ENCODE results near the gene ACSS3. TPM values are rescaled to one million over a fixed set of nuclear protein-coding genes. Genes with fewer than 3 reads are reported as not detected.

ACSS3 gene
- total RNA-seq, 2 experiments from 2014 or later = not detected

DNA sequence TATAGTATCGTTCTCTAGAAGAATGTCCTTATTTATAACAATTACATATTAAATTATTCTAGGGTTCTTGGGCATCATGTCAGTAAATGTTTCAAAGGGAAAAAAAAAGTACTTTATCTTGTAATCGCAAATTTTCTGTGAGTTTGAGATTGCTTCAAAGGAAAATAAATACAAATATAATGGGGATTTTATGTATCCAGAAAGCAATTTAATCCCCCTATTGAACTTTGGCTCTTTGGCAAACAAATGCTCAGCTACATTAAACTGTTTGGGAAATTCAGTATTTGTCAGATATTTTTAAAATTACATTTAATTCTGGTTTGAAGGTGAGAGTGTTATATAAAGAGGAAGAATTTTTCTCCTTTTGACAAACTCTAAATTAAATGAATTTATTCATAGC is 8.0 kb downstream of the ACSS3 start:
- Mint-ChIP-seq H3K27me3 (no peaks in the 10 kb centered on the region), H3K36me3 (ENCODE audit: low read depth) (no peaks in the 10 kb centered on the region), H3K4me3 (no peak overlapping the region), H3K27ac (no peak overlapping the region), H3K9me3 (peaks cover 3% of the 10 kb centered on the region), H3K4me1 (ENCODE audit: low read depth) (no peaks in the 10 kb centered on the region)
- TF ChIP-seq, protein P1, sequence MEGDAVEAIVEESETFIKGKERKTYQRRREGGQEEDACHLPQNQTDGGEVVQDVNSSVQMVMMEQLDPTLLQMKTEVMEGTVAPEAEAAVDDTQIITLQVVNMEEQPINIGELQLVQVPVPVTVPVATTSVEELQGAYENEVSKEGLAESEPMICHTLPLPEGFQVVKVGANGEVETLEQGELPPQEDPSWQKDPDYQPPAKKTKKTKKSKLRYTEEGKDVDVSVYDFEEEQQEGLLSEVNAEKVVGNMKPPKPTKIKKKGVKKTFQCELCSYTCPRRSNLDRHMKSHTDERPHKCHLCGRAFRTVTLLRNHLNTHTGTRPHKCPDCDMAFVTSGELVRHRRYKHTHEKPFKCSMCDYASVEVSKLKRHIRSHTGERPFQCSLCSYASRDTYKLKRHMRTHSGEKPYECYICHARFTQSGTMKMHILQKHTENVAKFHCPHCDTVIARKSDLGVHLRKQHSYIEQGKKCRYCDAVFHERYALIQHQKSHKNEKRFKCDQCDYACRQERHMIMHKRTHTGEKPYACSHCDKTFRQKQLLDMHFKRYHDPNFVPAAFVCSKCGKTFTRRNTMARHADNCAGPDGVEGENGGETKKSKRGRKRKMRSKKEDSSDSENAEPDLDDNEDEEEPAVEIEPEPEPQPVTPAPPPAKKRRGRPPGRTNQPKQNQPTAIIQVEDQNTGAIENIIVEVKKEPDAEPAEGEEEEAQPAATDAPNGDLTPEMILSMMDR (IDR thresholded peaks at IDR 0.05) = no peak
- DNase-seq (no peak), ATAC-seq (no peak)
- POLR2A ChIA-PET = no interaction called here
- intact Hi-C loops (cut with micrococcal nuclease) = no loop called here
- CTCF ChIA-PET = no interaction called here

- intact Hi-C loops (cut with micrococcal nuclease) = no loop called here
- H3K27me3 Mint-ChIP-seq = no peaks in the 10 kb centered on the region
- CTCF ChIA-PET = no interaction called here
- H3K4me1 Mint-ChIP-seq (ENCODE audit: low read depth) = no peaks in the 10 kb centered on the region
- POLR2A ChIA-PET = no interaction called here
- TF ChIP-seq, protein P1 (IDR thresholded peaks at IDR 0.05) = no peak
- peaks cover 3% of the 10 kb centered on the region for H3K9me3 Mint-ChIP-seq
- no peak overlapping the region for H3K27ac Mint-ChIP-seq
- DNase-seq = no peak
- ATAC-seq = no peak
- H3K4me3 Mint-ChIP-seq = no peak overlapping the region
- no peaks in the 10 kb centered on the region for H3K36me3 Mint-ChIP-seq (ENCODE audit: low read depth)
Measured at GRCh38 chr12:81086342-81086741, 8.5 kb downstream of the ACSS3 start.

DNA sequence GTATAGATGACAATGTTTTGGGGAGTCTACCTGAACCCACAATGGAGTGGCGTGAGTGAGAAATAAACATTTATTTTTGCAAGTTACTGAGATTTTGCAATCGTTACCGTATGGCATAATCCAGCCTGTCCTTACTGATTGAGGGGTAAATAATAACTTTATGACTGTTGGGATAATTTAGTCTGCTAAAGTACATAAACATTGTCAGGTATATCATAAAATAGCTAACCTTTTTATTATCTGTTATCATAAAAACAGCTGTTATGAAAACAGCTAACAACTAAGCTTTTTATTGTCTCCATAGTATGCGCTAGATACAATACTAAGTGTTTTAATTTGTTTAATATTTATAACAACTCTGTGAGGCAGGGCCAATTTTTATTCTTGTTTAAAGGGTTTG is 10.3 kb downstream of the ACSS3 start:
- Mint-ChIP-seq H3K36me3 (ENCODE audit: low read depth) (no peaks in the 10 kb centered on the region), H3K9me3 (no peaks in the 10 kb centered on the region), H3K4me1 (ENCODE audit: low read depth) (no peaks in the 10 kb centered on the region), H3K27ac (no peak overlapping the region), H3K27me3 (no peaks in the 10 kb centered on the region), H3K4me3 (no peak overlapping the region)
- DNase-seq (no peak), ATAC-seq (no peak)
- TF ChIP-seq, protein P1 (IDR thresholded peaks at IDR 0.05) = no peak
- ChIA-PET POLR2A (no interaction called here), CTCF (no interaction called here)
- intact Hi-C loops (cut with micrococcal nuclease) = no loop called here

- ATAC-seq (no peak), DNase-seq (no peak)
- no peaks in the 10 kb centered on the region for H3K9me3 Mint-ChIP-seq
- H3K27ac Mint-ChIP-seq = no peak overlapping the region
- CTCF ChIA-PET = no interaction called here
- POLR2A ChIA-PET = no interaction called here
- H3K4me3 Mint-ChIP-seq = no peak overlapping the region
- no peaks in the 10 kb centered on the region for H3K4me1 Mint-ChIP-seq (ENCODE audit: low read depth)
- intact Hi-C loops (cut with micrococcal nuclease) = no loop called here
- no peaks in the 10 kb centered on the region for H3K27me3 Mint-ChIP-seq
- H3K36me3 Mint-ChIP-seq (ENCODE audit: low read depth) = no peaks in the 10 kb centered on the region
- TF ChIP-seq, protein P1 (IDR thresholded peaks at IDR 0.05) = no peak
Measured at GRCh38 chr12:81089412-81089811, 11.5 kb downstream of the ACSS3 start.

DNA sequence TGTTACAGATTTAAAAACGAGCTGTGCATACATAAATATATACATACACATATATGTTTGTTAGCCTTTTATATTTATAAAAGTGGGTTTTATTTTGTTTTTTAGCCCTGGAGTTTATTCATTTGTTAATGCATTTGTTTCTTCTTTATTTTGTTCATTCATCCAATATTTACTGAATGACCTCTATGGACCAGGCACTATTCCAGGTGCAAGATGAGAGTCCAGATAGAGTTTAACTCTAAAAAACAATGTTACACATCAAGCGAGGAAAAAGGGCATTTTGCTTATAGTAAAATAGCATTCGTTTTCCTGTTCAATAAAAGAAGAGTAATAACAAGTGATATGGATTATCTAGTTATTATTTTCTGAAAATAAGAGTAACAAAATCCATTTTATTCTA is 14.2 kb downstream of the ACSS3 start:
- H3K27me3 Mint-ChIP-seq = no peaks in the 10 kb centered on the region

More for the DNA sequence above, 14.2 kb downstream of the ACSS3 start:
- Mint-ChIP-seq H3K4me1 (ENCODE audit: low read depth) (no peaks in the 10 kb centered on the region), H3K27ac (no peak overlapping the region), H3K36me3 (ENCODE audit: low read depth) (no peaks in the 10 kb centered on the region), H3K9me3 (no peaks in the 10 kb centered on the region), H3K4me3 (no peak overlapping the region)
- DNase-seq = no peak
- POLR2A ChIA-PET = no interaction called here
- CTCF ChIA-PET = no interaction called here
- ATAC-seq = no peak
- intact Hi-C loops (cut with micrococcal nuclease) = no loop called here
- TF ChIP-seq, protein P1 (IDR thresholded peaks at IDR 0.05) = no peak

Measured in activated CD8-positive, alpha-beta T cell treated with anti-CD3 and anti-CD28 coated beads for 36 hours (primary cell).